GM20000 (cell line): ENCODE measurements around the gene TMEM178B.

Experiments used
- DNase-seq: peaks from one replicate; pipeline ENCODE4 v3.0.0; 2012; ENCODE audit warnings: low spot score
- TF ChIP-seq, protein P1 (sequence below): IDR thresholded peaks from 2 replicates; pipeline ENCODE4 v1.5.1; 2012; ENCODE audit warnings: mild to moderate bottlenecking, control low read depth; ENCODE audit errors: extremely low read depth, missing control alignments

TMEM178B gene

DNA sequence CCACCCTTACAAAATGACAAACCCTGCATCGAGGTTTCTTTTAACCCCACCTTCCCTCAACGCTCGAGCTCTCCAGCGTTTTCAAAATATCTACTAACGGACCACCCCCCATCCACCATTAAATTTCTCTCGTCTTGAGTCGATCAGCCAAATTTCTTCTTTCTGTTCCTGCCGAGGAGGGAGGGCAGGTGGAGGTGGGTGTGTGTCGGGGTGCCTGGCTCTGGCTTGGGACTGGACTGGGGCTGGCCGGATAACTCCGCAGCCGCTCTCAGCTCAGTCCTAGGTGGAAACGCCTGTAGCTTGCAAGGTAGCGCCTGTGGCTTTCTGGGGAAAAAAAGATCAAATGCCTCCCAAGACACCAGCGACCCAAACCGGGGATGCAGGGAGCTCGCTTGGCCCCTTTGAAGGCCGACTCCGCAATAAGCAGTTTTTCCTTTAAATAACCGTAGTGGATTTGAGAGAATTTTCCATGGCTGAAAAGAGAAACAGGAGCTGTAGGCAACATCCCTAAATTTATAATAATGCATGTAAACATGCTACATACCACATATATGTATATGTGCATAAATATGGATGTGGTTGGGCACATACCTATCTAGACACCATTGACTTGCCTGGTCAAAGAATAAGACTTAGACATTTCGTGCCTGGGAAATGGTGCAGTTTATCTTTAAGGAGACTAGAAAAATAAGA is 1.9 kb upstream of the TMEM178B start:
- TF ChIP-seq, protein P1, sequence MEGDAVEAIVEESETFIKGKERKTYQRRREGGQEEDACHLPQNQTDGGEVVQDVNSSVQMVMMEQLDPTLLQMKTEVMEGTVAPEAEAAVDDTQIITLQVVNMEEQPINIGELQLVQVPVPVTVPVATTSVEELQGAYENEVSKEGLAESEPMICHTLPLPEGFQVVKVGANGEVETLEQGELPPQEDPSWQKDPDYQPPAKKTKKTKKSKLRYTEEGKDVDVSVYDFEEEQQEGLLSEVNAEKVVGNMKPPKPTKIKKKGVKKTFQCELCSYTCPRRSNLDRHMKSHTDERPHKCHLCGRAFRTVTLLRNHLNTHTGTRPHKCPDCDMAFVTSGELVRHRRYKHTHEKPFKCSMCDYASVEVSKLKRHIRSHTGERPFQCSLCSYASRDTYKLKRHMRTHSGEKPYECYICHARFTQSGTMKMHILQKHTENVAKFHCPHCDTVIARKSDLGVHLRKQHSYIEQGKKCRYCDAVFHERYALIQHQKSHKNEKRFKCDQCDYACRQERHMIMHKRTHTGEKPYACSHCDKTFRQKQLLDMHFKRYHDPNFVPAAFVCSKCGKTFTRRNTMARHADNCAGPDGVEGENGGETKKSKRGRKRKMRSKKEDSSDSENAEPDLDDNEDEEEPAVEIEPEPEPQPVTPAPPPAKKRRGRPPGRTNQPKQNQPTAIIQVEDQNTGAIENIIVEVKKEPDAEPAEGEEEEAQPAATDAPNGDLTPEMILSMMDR, result no peak
- no peak for DNase-seq

DNA sequence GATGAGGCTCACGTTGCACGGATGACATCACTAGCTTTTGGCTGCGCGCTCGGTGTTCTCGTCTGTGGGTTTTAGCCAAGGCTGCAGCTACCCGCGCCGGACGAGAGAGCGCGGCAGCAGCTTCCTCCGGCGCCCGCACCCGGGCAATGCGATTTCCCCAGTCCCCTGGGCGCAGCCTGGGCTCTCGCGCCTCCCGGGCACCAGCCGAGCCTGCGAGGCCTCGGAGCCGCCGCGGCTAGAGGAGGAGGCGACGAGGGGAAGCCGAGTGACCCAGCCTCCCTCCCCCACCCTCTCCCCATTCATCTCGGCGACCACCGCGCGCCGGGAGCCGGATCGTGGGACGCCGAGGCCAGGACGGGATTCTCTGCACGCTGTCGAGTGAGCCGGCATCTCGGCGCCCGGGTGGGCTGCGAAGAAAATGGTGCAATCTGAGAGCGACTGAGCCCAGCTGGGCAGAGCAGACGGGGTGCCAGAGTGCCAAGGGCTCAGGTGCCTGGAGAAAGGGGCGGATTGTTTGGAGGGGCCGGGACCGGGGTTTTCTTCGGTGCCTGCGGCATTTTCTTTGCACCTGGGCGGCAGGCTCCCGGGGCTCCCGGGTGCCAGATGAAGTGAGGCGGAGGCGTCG is 1.2 kb upstream of the TMEM178B start:
- peak; percentile 26 for DNase-seq
- TF ChIP-seq, protein P1, result no peak

DNA sequence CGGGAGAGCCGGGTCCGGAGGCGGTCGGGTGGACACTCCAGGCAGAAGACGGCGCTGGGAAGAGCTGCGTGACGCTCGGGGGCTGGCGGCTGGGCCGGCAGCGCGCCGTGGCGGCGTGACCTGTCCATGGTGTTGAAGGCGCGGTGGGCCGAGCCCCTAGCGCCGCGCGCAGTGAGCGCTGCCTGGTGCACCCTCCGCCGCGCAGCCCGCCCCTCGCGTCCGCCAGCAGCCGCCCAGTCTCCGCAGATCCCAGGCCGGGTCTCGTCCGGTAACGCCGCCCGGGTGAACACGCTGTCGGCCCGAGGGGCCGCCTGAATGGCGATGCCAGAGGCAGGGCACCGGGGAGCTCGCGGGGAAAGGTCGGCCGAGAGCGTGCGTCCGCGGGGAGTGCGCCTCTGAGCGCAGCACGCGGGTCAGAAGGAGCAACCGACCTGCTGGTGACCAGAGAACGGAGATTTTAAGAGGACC is 657 bp upstream of the TMEM178B start:
- DNase-seq, result peak; percentile 45

DNA sequence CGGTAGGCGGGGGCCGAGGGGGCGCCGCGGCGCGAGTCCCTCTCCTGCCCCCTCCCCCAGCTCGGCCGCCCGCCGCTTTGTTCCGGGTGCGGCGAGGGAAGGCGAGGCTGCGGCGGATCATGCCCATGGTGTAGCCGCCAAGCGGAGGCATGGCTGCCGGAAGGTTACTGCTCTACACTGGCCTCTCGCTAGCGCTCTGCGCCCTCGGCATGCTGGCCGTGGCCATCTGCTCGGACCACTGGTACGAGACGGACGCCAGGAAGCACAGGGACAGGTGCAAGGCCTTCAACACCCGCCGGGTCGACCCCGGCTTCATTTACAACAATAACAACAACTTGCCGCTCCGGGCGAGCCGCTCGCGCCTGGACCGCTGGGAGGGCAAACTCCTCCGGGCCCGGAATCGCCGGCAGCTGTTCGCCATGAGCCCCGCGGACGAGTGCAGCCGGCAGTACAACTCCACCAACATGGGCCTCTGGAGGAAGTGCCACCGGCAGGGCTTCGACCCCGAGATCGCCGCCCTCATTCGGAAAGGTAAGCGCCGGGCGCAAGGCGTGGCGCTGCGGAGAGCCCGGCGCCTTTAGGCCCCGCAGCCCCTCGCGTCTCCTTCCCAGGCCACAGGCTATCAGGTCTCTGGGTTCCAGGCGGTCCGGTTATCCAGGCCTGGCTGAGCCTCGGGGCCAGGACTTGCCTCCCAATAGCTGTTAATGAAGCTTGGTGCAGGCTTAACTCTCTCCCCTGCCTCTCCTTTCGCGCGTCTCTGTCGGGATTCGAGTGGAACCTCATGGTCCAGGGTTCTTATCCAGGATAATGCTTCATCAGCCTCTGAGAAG is 513 bp downstream of the TMEM178B start:
- TF ChIP-seq, protein P1, result no peak

More for the DNA sequence above, 657 bp upstream of the TMEM178B start:
- TF ChIP-seq, protein P1, result no peak

DNA sequence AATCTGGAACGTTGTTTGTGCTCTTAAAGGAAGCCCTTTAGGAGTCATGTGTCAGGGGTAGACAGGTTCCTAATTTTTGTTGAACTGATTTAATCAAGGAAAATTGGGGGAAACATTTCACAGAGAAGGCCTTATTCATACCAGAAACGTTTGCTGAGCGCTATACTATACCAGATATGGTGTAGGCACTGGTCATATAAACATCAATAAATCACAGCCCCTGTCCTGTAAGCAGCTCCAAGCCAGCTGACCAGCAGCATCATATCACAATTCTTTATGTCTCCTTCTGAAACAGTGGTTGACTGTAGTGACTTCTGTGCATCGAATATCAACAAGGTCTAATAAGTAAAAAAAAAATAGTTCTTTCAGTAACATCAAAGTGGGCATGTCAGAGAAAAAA is 1.1 kb downstream of the TMEM178B start:
- DNase-seq, result no peak

More for the DNA sequence above, 513 bp downstream of the TMEM178B start:
- DNase-seq, result peak; percentile 23

DNA sequence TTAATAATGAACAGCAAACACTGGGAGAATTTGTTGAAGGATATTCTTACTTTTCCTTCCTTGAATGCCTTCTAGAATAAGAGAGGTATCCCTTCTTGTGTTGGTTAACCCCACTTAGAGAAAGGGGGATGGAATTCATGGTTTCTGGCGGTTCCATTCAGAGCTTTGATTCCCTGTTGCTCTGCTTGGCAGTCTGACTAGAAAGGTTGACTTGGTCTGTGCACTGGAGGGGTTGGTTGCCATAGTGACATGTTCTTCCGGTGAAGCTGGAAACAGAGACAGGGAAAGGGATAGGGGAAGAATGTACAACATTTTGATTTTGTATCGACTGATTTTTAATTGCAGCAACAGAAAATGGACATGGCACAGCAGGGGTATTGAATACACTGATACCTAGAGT is 2.5 kb downstream of the TMEM178B start:
- TF ChIP-seq, protein P1, result no peak

More for the DNA sequence above, 1.1 kb downstream of the TMEM178B start:
- TF ChIP-seq, protein P1, result no peak

More for the DNA sequence above, 2.5 kb downstream of the TMEM178B start:
- no peak for DNase-seq
